ENCODE data around the gene TSNAXIP1. TPM values are rescaled to one million over a fixed set of nuclear protein-coding genes. Genes with fewer than 3 reads are reported as not detected.

The TSNAXIP1 gene
- total and polyA plus RNA-seq, 10 of the 15 experiments (the other 5 are each of a cell fraction or from before 2014, with no cell fraction given): 0.09 to 0.63 (median 0.37) TPM; not detected in 1

DNA sequence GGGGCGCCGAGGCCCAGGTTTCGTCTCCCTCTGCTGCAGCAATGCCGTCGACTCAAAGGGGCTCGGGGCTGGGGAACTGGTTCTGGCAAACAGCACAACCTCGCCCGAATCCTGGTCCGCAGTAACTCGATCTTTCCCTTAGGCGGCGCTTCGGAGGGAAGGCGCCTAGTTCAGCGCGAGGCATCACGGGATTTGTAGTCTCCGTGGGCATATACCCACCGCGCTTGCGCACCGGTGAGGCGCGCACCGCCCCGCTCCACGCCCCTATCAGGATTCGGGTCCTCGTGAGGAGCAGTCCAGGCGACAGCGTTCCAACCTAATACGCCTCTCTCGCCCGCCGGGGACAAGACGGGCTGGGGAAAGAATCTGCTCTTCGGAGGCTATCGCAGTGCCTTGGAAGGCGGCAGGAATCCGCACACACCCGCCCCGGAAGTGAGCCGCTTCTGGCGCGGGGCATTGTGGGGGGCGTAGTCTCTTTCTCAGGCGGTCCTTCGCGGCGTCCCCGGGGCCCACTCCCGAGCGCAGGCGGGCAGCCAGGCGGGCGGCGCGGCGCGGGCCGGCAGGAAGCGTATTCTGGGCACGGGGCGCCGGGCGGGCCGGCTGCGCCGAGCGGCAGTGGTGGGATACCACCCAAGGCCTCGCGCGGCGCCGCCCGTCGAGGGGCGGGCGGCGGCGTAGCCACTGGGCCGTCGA, 35.3 kb downstream of the TSNAXIP1 start, which contains the start of gene THAP11 (continued):
- TF ChIP-seq, protein P1, sequence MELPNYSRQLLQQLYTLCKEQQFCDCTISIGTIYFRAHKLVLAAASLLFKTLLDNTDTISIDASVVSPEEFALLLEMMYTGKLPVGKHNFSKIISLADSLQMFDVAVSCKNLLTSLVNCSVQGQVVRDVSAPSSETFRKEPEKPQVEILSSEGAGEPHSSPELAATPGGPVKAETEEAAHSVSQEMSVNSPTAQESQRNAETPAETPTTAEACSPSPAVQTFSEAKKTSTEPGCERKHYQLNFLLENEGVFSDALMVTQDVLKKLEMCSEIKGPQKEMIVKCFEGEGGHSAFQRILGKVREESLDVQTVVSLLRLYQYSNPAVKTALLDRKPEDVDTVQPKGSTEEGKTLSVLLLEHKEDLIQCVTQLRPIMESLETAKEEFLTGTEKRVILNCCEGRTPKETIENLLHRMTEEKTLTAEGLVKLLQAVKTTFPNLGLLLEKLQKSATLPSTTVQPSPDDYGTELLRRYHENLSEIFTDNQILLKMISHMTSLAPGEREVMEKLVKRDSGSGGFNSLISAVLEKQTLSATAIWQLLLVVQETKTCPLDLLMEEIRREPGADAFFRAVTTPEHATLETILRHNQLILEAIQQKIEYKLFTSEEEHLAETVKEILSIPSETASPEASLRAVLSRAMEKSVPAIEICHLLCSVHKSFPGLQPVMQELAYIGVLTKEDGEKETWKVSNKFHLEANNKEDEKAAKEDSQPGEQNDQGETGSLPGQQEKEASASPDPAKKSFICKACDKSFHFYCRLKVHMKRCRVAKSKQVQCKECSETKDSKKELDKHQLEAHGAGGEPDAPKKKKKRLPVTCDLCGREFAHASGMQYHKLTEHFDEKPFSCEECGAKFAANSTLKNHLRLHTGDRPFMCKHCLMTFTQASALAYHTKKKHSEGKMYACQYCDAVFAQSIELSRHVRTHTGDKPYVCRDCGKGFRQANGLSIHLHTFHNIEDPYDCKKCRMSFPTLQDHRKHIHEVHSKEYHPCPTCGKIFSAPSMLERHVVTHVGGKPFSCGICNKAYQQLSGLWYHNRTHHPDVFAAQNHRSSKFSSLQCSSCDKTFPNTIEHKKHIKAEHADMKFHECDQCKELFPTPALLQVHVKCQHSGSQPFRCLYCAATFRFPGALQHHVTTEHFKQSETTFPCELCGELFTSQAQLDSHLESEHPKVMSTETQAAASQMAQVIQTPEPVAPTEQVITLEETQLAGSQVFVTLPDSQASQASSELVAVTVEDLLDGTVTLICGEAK (IDR thresholded peaks at IDR 0.05; ENCODE audit: borderline replicate concordance): peak; percentile 92
- TF ChIP-seq, protein P2, sequence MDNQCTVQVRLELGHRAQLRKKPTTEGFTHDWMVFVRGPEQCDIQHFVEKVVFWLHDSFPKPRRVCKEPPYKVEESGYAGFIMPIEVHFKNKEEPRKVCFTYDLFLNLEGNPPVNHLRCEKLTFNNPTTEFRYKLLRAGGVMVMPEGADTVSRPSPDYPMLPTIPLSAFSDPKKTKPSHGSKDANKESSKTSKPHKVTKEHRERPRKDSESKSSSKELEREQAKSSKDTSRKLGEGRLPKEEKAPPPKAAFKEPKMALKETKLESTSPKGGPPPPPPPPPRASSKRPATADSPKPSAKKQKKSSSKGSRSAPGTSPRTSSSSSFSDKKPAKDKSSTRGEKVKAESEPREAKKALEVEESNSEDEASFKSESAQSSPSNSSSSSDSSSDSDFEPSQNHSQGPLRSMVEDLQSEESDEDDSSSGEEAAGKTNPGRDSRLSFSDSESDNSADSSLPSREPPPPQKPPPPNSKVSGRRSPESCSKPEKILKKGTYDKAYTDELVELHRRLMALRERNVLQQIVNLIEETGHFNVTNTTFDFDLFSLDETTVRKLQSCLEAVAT (IDR thresholded peaks at IDR 0.05): no peak
- TF ChIP-seq HDAC6 (IDR thresholded peaks at IDR 0.05; ENCODE audit: unreplicated experiment) (peak; percentile 52), CBX5 (IDR thresholded peaks at IDR 0.05; ENCODE audit: low read depth) (no peak), MTA3 (IDR thresholded peaks at IDR 0.05; ENCODE audit: borderline replicate concordance, low read length) (no peak), SMARCA5 (IDR thresholded peaks at IDR 0.05) (no peak; the same call in 1 of the 2 replicates), WRNIP1 (IDR thresholded peaks at IDR 0.05; ENCODE audit: borderline replicate concordance, low read depth, low read length) (0 out of 2 replicates have a peak, but pooled peaks have one; percentile 39), BRCA1 (IDR thresholded peaks at IDR 0.05; ENCODE audit: low read depth, low read length) (no peak), ZNF207 (IDR thresholded peaks at IDR 0.05; ENCODE audit: borderline replicate concordance) (peak; percentile 91), JUNB (IDR thresholded peaks at IDR 0.05) (no peak), GABPA (IDR thresholded peaks at IDR 0.05; ENCODE audit: low read depth) (peak; percentile 88), ESRRA (IDR thresholded peaks at IDR 0.05; ENCODE audit: low read length) (no peak), TCF3 (IDR thresholded peaks at IDR 0.05; ENCODE audit: borderline replicate concordance, insufficient read depth, low read depth, low read length) (no peak), IKZF2 (IDR thresholded peaks at IDR 0.05) (no peak), CREM (IDR thresholded peaks at IDR 0.05; ENCODE audit: low read depth) (peak; percentile 75; the same call in 1 of the 2 replicates), FOXM1 (IDR thresholded peaks at IDR 0.05; ENCODE audit: low read depth, low read length) (no peak), ZBTB33 (IDR thresholded peaks at IDR 0.05) (no peak)
- TF ChIP-seq, protein P3, sequence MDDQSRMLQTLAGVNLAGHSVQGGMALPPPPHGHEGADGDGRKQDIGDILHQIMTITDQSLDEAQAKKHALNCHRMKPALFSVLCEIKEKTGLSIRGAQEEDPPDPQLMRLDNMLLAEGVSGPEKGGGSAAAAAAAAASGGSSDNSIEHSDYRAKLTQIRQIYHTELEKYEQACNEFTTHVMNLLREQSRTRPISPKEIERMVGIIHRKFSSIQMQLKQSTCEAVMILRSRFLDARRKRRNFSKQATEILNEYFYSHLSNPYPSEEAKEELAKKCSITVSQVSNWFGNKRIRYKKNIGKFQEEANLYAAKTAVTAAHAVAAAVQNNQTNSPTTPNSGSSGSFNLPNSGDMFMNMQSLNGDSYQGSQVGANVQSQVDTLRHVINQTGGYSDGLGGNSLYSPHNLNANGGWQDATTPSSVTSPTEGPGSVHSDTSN (IDR thresholded peaks at IDR 0.05; ENCODE audit: insufficient replicate concordance, low read depth, low read length): no peak
- TF ChIP-seq, protein P4, sequence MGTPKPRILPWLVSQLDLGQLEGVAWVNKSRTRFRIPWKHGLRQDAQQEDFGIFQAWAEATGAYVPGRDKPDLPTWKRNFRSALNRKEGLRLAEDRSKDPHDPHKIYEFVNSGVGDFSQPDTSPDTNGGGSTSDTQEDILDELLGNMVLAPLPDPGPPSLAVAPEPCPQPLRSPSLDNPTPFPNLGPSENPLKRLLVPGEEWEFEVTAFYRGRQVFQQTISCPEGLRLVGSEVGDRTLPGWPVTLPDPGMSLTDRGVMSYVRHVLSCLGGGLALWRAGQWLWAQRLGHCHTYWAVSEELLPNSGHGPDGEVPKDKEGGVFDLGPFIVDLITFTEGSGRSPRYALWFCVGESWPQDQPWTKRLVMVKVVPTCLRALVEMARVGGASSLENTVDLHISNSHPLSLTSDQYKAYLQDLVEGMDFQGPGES (IDR thresholded peaks at IDR 0.05): peak; percentile 13; the same call in 1 of the 2 replicates
